Measurements from ENCODE around the gene CDH4. TPM values are rescaled to one million over a fixed set of nuclear protein-coding genes. Genes with fewer than 3 reads are reported as not detected.

The CDH4 gene
- total and polyA plus RNA-seq, 2 donors (not counting 1 experiment from before 2014, with no cell fraction given), result not detected

GRCh38 chr20:61476956-61477355, 224.9 kb downstream of the CDH4 start:
- H3K9me3 Mint-ChIP-seq (ENCODE audit: insufficient read depth), result peaks cover 6% of the 10 kb centered on the region
- ATAC-seq (ENCODE audit: low read depth), result no peak
- 71% methylated on average over 12 of the region's 12 CpGs for WGBS (ENCODE audit: insufficient coverage)

GRCh38 chr20:61477451-61477861, 225.4 kb downstream of the CDH4 start:
- intact Hi-C loops (cut with micrococcal nuclease), result no loop called here
- WGBS (ENCODE audit: insufficient coverage), result 87% methylated on average over 6 of the region's 9 CpGs
- no peak overlapping the region for H3K27ac ChIP-seq (ENCODE audit: low read length in 2 of 2)
- Mint-ChIP-seq H3K27ac (no peak overlapping the region), H3K27me3 (no peaks in the 10 kb centered on the region), H3K4me3 (no peak overlapping the region), H3K9me3 (ENCODE audit: insufficient read depth) (peaks cover 6% of the 10 kb centered on the region), H3K4me1 (no peaks in the 10 kb centered on the region)
- H3K4me3 ChIP-seq (ENCODE audit: control extremely low read depth in 1 of 5, extremely low read depth in 1 of 5, insufficient read depth in 1 of 5, low read depth in 2 of 5, low read length in 4 of 5), result no peak overlapping the region
- no peak overlapping the region for H2AFZ ChIP-seq (ENCODE audit: insufficient read depth, low read depth, low read length, poor library complexity, severe bottlenecking)
- H3K9me3 ChIP-seq (ENCODE audit: control extremely low read depth in 1 of 3, control insufficient read depth in 2 of 3, insufficient read depth in 1 of 3, low read length in 2 of 3), result peaks cover 0 to 27% (median 0%) of the 10 kb centered on the region in 3 donors
- no peaks in the 10 kb centered on the region for H3K36me3 ChIP-seq (replicated peaks in 1 of 2; ENCODE audit: control extremely low read depth in 1 of 2, control insufficient read depth in 1 of 2, extremely low read depth in 1 of 2, insufficient read depth in 2 of 2, low read length in 1 of 2)
- H3K4me1 ChIP-seq (ENCODE audit: control insufficient read depth in 2 of 2, insufficient read depth in 2 of 2, low read length in 2 of 2), result no peaks in the 10 kb centered on the region
- no peaks in the 10 kb centered on the region for H4K20me1 ChIP-seq (ENCODE audit: control insufficient read depth, insufficient read depth, low read length, poor library complexity, severe bottlenecking)
- DNase-seq (no peak), ATAC-seq (ENCODE audit: low read depth) (no peak)
- TF ChIP-seq, protein P1, sequence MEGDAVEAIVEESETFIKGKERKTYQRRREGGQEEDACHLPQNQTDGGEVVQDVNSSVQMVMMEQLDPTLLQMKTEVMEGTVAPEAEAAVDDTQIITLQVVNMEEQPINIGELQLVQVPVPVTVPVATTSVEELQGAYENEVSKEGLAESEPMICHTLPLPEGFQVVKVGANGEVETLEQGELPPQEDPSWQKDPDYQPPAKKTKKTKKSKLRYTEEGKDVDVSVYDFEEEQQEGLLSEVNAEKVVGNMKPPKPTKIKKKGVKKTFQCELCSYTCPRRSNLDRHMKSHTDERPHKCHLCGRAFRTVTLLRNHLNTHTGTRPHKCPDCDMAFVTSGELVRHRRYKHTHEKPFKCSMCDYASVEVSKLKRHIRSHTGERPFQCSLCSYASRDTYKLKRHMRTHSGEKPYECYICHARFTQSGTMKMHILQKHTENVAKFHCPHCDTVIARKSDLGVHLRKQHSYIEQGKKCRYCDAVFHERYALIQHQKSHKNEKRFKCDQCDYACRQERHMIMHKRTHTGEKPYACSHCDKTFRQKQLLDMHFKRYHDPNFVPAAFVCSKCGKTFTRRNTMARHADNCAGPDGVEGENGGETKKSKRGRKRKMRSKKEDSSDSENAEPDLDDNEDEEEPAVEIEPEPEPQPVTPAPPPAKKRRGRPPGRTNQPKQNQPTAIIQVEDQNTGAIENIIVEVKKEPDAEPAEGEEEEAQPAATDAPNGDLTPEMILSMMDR (IDR thresholded peaks at IDR 0.05), result no peak
- no peak for TF ChIP-seq EZH2 (IDR thresholded peaks at IDR 0.05; ENCODE audit: borderline replicate concordance, insufficient read depth, low read depth, low read length, poor library complexity, severe bottlenecking)
- ChIA-PET CTCF (no interaction called here), POLR2A (no interaction called here)
- no peak overlapping the region for H3K9ac ChIP-seq (ENCODE audit: low read length)
- H3K79me2 ChIP-seq (ENCODE audit: control insufficient read depth, insufficient read depth, low read length), result no peaks in the 10 kb centered on the region
- H3K27me3 ChIP-seq (replicated peaks in 1 of 4; ENCODE audit: control extremely low read depth in 1 of 4, control insufficient read depth in 3 of 4, insufficient read depth in 4 of 4, low read length in 3 of 4), result no peaks in the 10 kb centered on the region
- no peak overlapping the region for H3K4me2 ChIP-seq (replicated peaks; ENCODE audit: low read depth, low read length, poor library complexity, severe bottlenecking)

More at GRCh38 chr20:61476956-61477355, 224.9 kb downstream of the CDH4 start:
- no peaks in the 10 kb centered on the region for H3K79me2 ChIP-seq (ENCODE audit: control insufficient read depth, insufficient read depth, low read length)
- DNase-seq, result no peak
- Mint-ChIP-seq H3K4me3 (no peak overlapping the region), H3K27me3 (no peaks in the 10 kb centered on the region), H3K27ac (no peak overlapping the region), H3K4me1 (no peaks in the 10 kb centered on the region)
- TF ChIP-seq, protein P1 (IDR thresholded peaks at IDR 0.05), result no peak
- TF ChIP-seq EZH2 (IDR thresholded peaks at IDR 0.05; ENCODE audit: borderline replicate concordance, insufficient read depth, low read depth, low read length, poor library complexity, severe bottlenecking), result no peak
- H3K9me3 ChIP-seq (ENCODE audit: control extremely low read depth in 1 of 3, control insufficient read depth in 2 of 3, insufficient read depth in 1 of 3, low read length in 2 of 3), result peaks cover 0 to 25% (median 0%) of the 10 kb centered on the region in 3 donors
- H3K4me3 ChIP-seq (ENCODE audit: control extremely low read depth in 1 of 5, extremely low read depth in 1 of 5, insufficient read depth in 1 of 5, low read depth in 2 of 5, low read length in 4 of 5), result no peak overlapping the region
- H3K4me1 ChIP-seq (ENCODE audit: control insufficient read depth in 2 of 2, insufficient read depth in 2 of 2, low read length in 2 of 2), result no peaks in the 10 kb centered on the region
- ChIA-PET CTCF (no interaction called here), POLR2A (no interaction called here)
- H2AFZ ChIP-seq (ENCODE audit: insufficient read depth, low read depth, low read length, poor library complexity, severe bottlenecking), result no peak overlapping the region
- intact Hi-C loops (cut with micrococcal nuclease), result no loop called here
- H3K27me3 ChIP-seq (replicated peaks in 1 of 4; ENCODE audit: control extremely low read depth in 1 of 4, control insufficient read depth in 3 of 4, insufficient read depth in 4 of 4, low read length in 3 of 4), result no peaks in the 10 kb centered on the region
- H3K4me2 ChIP-seq (replicated peaks; ENCODE audit: low read depth, low read length, poor library complexity, severe bottlenecking), result no peak overlapping the region
- no peaks in the 10 kb centered on the region for H3K36me3 ChIP-seq (replicated peaks in 1 of 2; ENCODE audit: control extremely low read depth in 1 of 2, control insufficient read depth in 1 of 2, extremely low read depth in 1 of 2, insufficient read depth in 2 of 2, low read length in 1 of 2)
- no peaks in the 10 kb centered on the region for H4K20me1 ChIP-seq (ENCODE audit: control insufficient read depth, insufficient read depth, low read length, poor library complexity, severe bottlenecking)
- H3K9ac ChIP-seq (ENCODE audit: low read length), result no peak overlapping the region
- no peak overlapping the region for H3K27ac ChIP-seq (ENCODE audit: low read length in 2 of 2)

Data from B cell (primary cell).